ENCODE data around the gene EIF2S3. TPM values are rescaled to one million over a fixed set of nuclear protein-coding genes. Genes with fewer than 3 reads are reported as not detected.

Gene EIF2S3
- total and polyA plus RNA-seq, 4 experiments from 2014 or later, result 117 to 221 (median 169) TPM

- no peak overlapping the region for H3K27ac Mint-ChIP-seq
These were observed 62.5 kb downstream of the EIF2S3 start for GRCh38 chrX:24117258-24117657.

GRCh38 chrX:24124244-24124799, 69.6 kb downstream of the EIF2S3 start:
- ChIA-PET POLR2A (ENCODE audit: partially characterized antibody) (no interaction called here), CTCF (ENCODE audit: partially characterized antibody) (no interaction called here)
- no peak for DNase-seq
- no peak overlapping the region for H3K27ac Mint-ChIP-seq
- no peak overlapping the region for H3K27ac ChIP-seq (ENCODE audit: low read depth, low read length)
- no peaks in the 10 kb centered on the region for H3K4me1 ChIP-seq (ENCODE audit: insufficient read depth, low read length)
- H3K4me1 Mint-ChIP-seq, result no peaks in the 10 kb centered on the region
- no peaks in the 10 kb centered on the region for H3K9me3 Mint-ChIP-seq
- H3K4me3 ChIP-seq (ENCODE audit: low read length in 2 of 2), result no peak overlapping the region
- no peaks in the 10 kb centered on the region for H3K36me3 Mint-ChIP-seq
- no peaks in the 10 kb centered on the region for H3K36me3 ChIP-seq (ENCODE audit: insufficient read depth, low read length)
- H3K27me3 Mint-ChIP-seq, result no peaks in the 10 kb centered on the region
- no peaks in the 10 kb centered on the region for H3K27me3 ChIP-seq (ENCODE audit: insufficient read depth, low read length)
- no peaks in the 10 kb centered on the region for H3K9me3 ChIP-seq (ENCODE audit: control insufficient read depth in 1 of 2, low read length in 2 of 2)
- intact Hi-C loops (cut with micrococcal nuclease), result no loop called here
- no peak overlapping the region for H3K4me3 Mint-ChIP-seq

More at GRCh38 chrX:24117258-24117657, 62.5 kb downstream of the EIF2S3 start:
- H3K9me3 ChIP-seq (ENCODE audit: control insufficient read depth in 1 of 2, low read length in 2 of 2), result no peaks in the 10 kb centered on the region
- Mint-ChIP-seq H3K4me3 (no peak overlapping the region), H3K9me3 (no peaks in the 10 kb centered on the region), H3K4me1 (no peaks in the 10 kb centered on the region), H3K27me3 (no peaks in the 10 kb centered on the region), H3K36me3 (no peaks in the 10 kb centered on the region)
- H3K27me3 ChIP-seq (ENCODE audit: insufficient read depth, low read length), result no peaks in the 10 kb centered on the region
- no peak for DNase-seq
- no peaks in the 10 kb centered on the region for H3K36me3 ChIP-seq (ENCODE audit: insufficient read depth, low read length)
- intact Hi-C loops (cut with micrococcal nuclease), result no loop called here
- POLR2A ChIA-PET (ENCODE audit: partially characterized antibody), result no interaction called here
- no peaks in the 10 kb centered on the region for H3K4me1 ChIP-seq (ENCODE audit: insufficient read depth, low read length)
- H3K4me3 ChIP-seq (ENCODE audit: low read length in 2 of 2), result no peak overlapping the region
- CTCF ChIA-PET (ENCODE audit: partially characterized antibody), result interaction anchor here (0.6 kb wide), 1 partner anchor 28 kb away, joined by 3 read pairs; no protein-coding TSS in a partner anchor
- no peak overlapping the region for H3K27ac ChIP-seq (ENCODE audit: low read depth, low read length)

GRCh38 chrX:24125028-24125612, 70.4 kb downstream of the EIF2S3 start:
- intact Hi-C loops (cut with micrococcal nuclease), result no loop called here
- Histone ChIP-seq H3K27me3 (ENCODE audit: insufficient read depth, low read length) (no peaks in the 10 kb centered on the region), H3K27ac (ENCODE audit: low read depth, low read length) (no peak overlapping the region), H3K4me3 (ENCODE audit: low read length in 2 of 2) (no peak overlapping the region), H3K9me3 (ENCODE audit: control insufficient read depth in 1 of 2, low read length in 2 of 2) (no peaks in the 10 kb centered on the region), H3K4me1 (ENCODE audit: insufficient read depth, low read length) (no peaks in the 10 kb centered on the region), H3K36me3 (ENCODE audit: insufficient read depth, low read length) (no peaks in the 10 kb centered on the region)
- no peak overlapping the region for H3K27ac Mint-ChIP-seq
- CTCF ChIA-PET (ENCODE audit: partially characterized antibody), result no interaction called here
- H3K4me3 Mint-ChIP-seq, result no peak overlapping the region
- POLR2A ChIA-PET (ENCODE audit: partially characterized antibody), result no interaction called here
- no peak for DNase-seq
- H3K27me3 Mint-ChIP-seq, result no peaks in the 10 kb centered on the region
- H3K9me3 Mint-ChIP-seq, result no peaks in the 10 kb centered on the region
- no peaks in the 10 kb centered on the region for H3K36me3 Mint-ChIP-seq
- no peaks in the 10 kb centered on the region for H3K4me1 Mint-ChIP-seq

Other genes with a start within 250 kb of the EIF2S3 start
- gene APOO, start 147.0 kb upstream of the EIF2S3 start, total RNA-seq, result 1 to 10 TPM; 5.1 to 7.9 TPM
- 10 to 100 TPM; 18.4 to 18.9 TPM for gene APOO, start 147.0 kb upstream of the EIF2S3 start, polyA plus RNA-seq
- gene CXorf58, start 146.9 kb upstream of the EIF2S3 start, total RNA-seq, result not detected
- under 1 TPM in 1 of 2 donors, not detected in 1; 0.14 TPM for gene CXorf58, start 146.9 kb upstream of the EIF2S3 start, polyA plus RNA-seq
- 1 to 10 TPM; 7.3 to 7.9 TPM for gene KLHL15, start 27.8 kb upstream of the EIF2S3 start, total RNA-seq
- 1 to 10 TPM; 1.3 to 1.5 TPM for gene KLHL15, start 27.8 kb upstream of the EIF2S3 start, polyA plus RNA-seq
- gene ZFX, start 94.8 kb downstream of the EIF2S3 start, total RNA-seq, result 10 to 100 TPM; 69.5 to 72.2 TPM
- gene ZFX, start 94.8 kb downstream of the EIF2S3 start, polyA plus RNA-seq, result 10 to 100 TPM; 33.7 to 43.8 TPM